Natural killer cell treated with Interleukin-12 subunit alpha and Interleukin-12 subunit beta and Interleukin-15 and Interleukin-18, amount 100 ng/mL, for 72 hours (primary cell): Measurements from ENCODE around the gene VNN1. TPM values are rescaled to one million over a fixed set of nuclear protein-coding genes. Genes with fewer than 3 reads are reported as not detected.

ENCODE experiments used
- ATAC-seq, 2 donors: fragments of 150-1000 bp; cut with Tn5 transposase in 1 of 2; sonication (Bioruptor Pico), chemical (Tn5 transposase) in 1 of 2; 2 replicates each; pipeline ENCODE4 v1.10.0; 2021
- DNase-seq: peaks from one replicate; pipeline ENCODE4 v3.0.0; 2022; ENCODE audit warnings: low spot score
- H3K27ac Mint-ChIP-seq, 2 donors: 1 replicate in 1 of 2; 2 replicates in 1 of 2; pipeline ENCODE4 v1.8.0; 2022; ENCODE audit warnings: mixed read lengths in 2 of 2, mild to moderate bottlenecking in 1 of 2, moderate library complexity in 1 of 2
- H3K27me3 Mint-ChIP-seq, 2 donors: 1 replicate in 1 of 2; 2 replicates in 1 of 2; pipeline ENCODE4 v1.8.0; 2022; ENCODE audit warnings: mixed read lengths in 2 of 2
- H3K36me3 Mint-ChIP-seq: one replicate; pipeline ENCODE4 v1.8.0; 2022; ENCODE audit warnings: mixed read lengths
- H3K4me1 Mint-ChIP-seq, 2 donors: 1 replicate in 1 of 2; 2 replicates in 1 of 2; pipeline ENCODE4 v1.8.0; 2022; ENCODE audit warnings: low read depth in 2 of 2, mixed read lengths in 2 of 2, mild to moderate bottlenecking in 1 of 2
- H3K4me3 Mint-ChIP-seq: one replicate; pipeline ENCODE4 v1.8.0; 2022; ENCODE audit warnings: mixed read lengths
- H3K9me3 Mint-ChIP-seq: 2 replicates; pipeline ENCODE4 v1.8.0; 2022; ENCODE audit warnings: mixed read lengths
- total RNA-seq, 2 donors: library from RNA; stranded (reverse); gene quantifications; one replicate each; pipeline ENCODE4 v1.2.3, GENCODE V29; 2022

The VNN1 gene, protein sequence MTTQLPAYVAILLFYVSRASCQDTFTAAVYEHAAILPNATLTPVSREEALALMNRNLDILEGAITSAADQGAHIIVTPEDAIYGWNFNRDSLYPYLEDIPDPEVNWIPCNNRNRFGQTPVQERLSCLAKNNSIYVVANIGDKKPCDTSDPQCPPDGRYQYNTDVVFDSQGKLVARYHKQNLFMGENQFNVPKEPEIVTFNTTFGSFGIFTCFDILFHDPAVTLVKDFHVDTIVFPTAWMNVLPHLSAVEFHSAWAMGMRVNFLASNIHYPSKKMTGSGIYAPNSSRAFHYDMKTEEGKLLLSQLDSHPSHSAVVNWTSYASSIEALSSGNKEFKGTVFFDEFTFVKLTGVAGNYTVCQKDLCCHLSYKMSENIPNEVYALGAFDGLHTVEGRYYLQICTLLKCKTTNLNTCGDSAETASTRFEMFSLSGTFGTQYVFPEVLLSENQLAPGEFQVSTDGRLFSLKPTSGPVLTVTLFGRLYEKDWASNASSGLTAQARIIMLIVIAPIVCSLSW
- total RNA-seq = 1 to 10 TPM in 1 of 2 donors, under 1 TPM in 1; 0.83 to 1.6 TPM

DNA sequence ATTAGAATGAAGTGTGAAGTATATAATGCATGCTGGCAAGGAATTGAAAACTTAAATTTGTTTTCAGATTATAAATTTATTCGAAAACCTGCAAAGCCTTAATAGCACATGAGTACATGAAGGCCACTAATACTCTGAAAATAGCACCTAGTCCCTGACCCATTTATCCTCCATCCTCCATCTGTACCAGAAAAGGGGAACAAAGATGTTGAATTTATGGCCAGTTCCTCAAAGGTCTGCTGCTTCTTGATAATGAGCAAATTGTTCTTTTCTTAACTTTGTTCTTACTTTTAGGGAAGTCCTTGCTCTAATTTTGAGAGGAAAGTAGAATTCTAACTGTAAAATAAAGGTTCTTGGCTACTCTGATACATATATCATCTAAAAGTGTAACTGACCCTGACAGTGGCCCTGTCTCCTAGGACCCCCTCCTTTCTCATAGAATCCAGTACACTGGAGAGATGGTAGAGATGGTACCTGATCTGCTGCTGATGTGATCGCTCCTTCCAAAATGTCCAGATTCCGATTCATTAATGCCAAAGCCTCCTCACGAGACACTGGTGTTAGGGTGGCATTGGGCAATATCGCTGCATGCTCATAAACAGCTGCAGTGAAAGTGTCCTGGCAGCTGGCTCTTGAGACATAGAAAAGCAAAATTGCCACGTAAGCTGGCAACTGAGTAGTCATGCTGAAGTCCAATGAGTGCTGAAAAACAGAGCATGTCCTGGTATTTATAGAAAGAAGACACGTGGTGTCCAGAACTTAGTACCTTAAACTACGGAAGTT, at the start of gene VNN1:
Gene VNN1, minus strand, starts transcription at position 704 of the 783 bp plus-strand sequence. Its CDS starts 20 bp downstream, at position 684.
- ATAC-seq = peak; percentile 51 to 77
- H3K27me3 Mint-ChIP-seq = peaks cover 13 to 16% of the 10 kb centered on the region in 2 donors

DNA sequence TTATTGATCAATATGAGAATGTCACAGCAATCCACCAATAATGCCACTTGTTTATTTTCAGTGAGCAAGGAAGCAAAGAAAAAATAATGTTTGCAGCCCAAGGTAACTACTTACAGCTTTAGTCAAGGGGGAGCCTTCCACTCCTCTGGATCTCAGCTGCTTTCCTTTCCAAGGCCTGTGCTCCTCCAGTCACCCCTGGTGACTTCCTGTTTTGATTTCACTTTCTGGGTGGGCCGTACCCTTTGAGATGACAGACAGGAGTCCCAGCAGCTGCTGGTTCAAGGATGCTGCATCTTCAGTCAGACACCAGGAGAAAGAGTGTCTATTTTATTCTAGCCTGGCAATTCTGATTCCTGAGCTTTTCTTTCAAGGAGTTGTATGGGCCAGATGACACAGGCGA, 49.4 kb upstream of the VNN1 start:
- ATAC-seq = peak; percentile 88 to 89
- H3K9me3 Mint-ChIP-seq = no peaks in the 10 kb centered on the region
- H3K27ac Mint-ChIP-seq = peak overlapping the region; percentile 68 to 86
- DNase-seq = peak; percentile 72
- peaks cover 33 to 55% of the 10 kb centered on the region in 2 donors for H3K4me1 Mint-ChIP-seq
- H3K27me3 Mint-ChIP-seq = no peaks in the 10 kb centered on the region
- H3K4me3 Mint-ChIP-seq = peak overlapping the region; percentile 80
- H3K36me3 Mint-ChIP-seq = no peaks in the 10 kb centered on the region

More for the DNA sequence above, at the start of gene VNN1:
- no peak for DNase-seq
- H3K36me3 Mint-ChIP-seq = no peaks in the 10 kb centered on the region
- H3K4me1 Mint-ChIP-seq = peaks cover 8 to 14% of the 10 kb centered on the region in 2 donors
- H3K27ac Mint-ChIP-seq = peak within 1 kb of the TSS in 1 of 2 donors; percentile 9
- peak within 1 kb of the TSS; percentile 28 for H3K4me3 Mint-ChIP-seq
- H3K9me3 Mint-ChIP-seq = no peaks in the 10 kb centered on the region

GRCh38 chr6:132760256-132760655, 46.4 kb upstream of the VNN1 start:
- no peak for DNase-seq
- Mint-ChIP-seq H3K36me3 (peaks cover 4% of the 10 kb centered on the region), H3K9me3 (no peaks in the 10 kb centered on the region), H3K4me1 (peaks cover 29 to 42% of the 10 kb centered on the region in 2 donors), H3K27ac (peak overlapping the region; percentile 32 to 53), H3K27me3 (no peaks in the 10 kb centered on the region), H3K4me3 (peak overlapping the region; percentile 24)
- ATAC-seq = no peak

DNA sequence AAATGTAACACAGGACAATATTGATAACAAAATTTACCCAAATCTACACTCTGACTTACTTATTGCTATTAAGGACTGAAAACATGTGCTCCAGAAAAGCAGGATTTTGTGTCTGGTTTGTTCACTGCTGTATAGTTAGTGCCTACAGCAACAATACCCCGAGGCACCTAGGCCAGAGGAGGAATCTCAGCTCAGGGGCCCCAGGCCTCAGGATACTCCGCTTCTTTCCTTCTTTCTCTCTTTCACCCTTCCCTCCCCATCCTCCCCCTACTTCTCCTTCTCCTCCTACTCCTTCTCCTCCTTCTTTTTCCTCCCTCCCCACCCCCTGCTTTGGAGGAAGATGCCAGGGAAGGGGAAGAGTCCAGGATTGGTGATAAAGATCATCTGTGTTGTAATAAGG, 44.8 kb upstream of the VNN1 start:
- peaks cover 4% of the 10 kb centered on the region for H3K36me3 Mint-ChIP-seq
- no peaks in the 10 kb centered on the region for H3K27me3 Mint-ChIP-seq
- H3K4me3 Mint-ChIP-seq = no peak overlapping the region
- DNase-seq = no peak
- no peaks in the 10 kb centered on the region for H3K9me3 Mint-ChIP-seq
- no peak overlapping the region for H3K27ac Mint-ChIP-seq
- peaks cover 21 to 28% of the 10 kb centered on the region in 2 donors for H3K4me1 Mint-ChIP-seq
- ATAC-seq = no peak

DNA sequence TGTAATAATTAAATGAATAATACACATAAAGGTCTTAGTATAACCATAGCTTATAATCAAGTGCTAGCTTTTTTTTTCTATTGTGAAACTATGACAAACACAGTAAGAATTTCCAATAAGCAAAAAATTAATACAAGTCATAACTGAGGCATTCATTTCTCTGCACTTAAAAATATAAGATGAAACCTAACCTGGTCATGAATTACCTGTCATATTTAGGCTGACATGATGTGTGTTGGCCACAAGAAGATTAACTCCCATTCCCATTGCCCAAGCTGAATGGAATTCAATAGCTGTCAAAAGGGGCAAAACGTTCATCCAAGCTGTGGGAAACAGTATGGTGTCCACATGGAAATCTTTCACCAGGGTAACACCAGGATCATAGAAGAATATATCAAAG, 38.4 kb upstream of the VNN1 start:
- DNase-seq (no peak), ATAC-seq (no peak)
- peaks cover 36 to 45% of the 10 kb centered on the region in 2 donors for H3K4me1 Mint-ChIP-seq
- H3K9me3 Mint-ChIP-seq = no peaks in the 10 kb centered on the region
- peak overlapping the region; percentile 92 to 93 for H3K27ac Mint-ChIP-seq
- no peak overlapping the region for H3K4me3 Mint-ChIP-seq
- H3K36me3 Mint-ChIP-seq = peaks cover 40% of the 10 kb centered on the region
- no peaks in the 10 kb centered on the region for H3K27me3 Mint-ChIP-seq

- peak overlapping the region; percentile 92 to 93 for H3K27ac Mint-ChIP-seq
- H3K4me1 Mint-ChIP-seq = peaks cover 38 to 48% of the 10 kb centered on the region in 2 donors
- peak overlapping the region; percentile 69 for H3K4me3 Mint-ChIP-seq
- DNase-seq (no peak), ATAC-seq (peak in 1 of 2 donors; percentile 69)
- H3K36me3 Mint-ChIP-seq = peaks cover 43% of the 10 kb centered on the region
- no peaks in the 10 kb centered on the region for H3K9me3 Mint-ChIP-seq
- no peaks in the 10 kb centered on the region for H3K27me3 Mint-ChIP-seq
Measured at GRCh38 chr6:132751828-132752227, 38.0 kb upstream of the VNN1 start.

DNA sequence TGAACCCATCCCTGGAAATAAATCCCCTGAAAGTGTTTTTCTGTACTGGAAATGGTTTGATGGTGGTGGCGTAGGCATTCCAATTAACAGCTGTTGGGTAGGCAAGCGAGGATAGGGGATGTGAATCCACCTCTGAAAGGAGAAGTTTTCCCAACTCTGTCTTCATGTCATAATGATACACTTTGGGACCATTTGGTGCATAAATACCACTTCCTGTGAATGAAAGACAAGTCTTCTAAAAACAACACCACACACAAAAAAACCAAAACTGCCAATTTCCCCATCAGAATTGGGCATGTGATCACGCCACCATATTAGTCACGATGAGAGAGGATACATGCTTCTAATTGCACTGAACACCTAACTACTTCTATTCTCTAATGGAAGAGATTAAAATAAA, 37.5 kb upstream of the VNN1 start:
- H3K27me3 Mint-ChIP-seq = no peaks in the 10 kb centered on the region
- H3K27ac Mint-ChIP-seq = peak overlapping the region; percentile 92 to 93
- H3K9me3 Mint-ChIP-seq = no peaks in the 10 kb centered on the region
- H3K36me3 Mint-ChIP-seq = peaks cover 49% of the 10 kb centered on the region
- DNase-seq (no peak), ATAC-seq (peak; percentile 71 to 72)
- H3K4me3 Mint-ChIP-seq = peak overlapping the region; percentile 69
- H3K4me1 Mint-ChIP-seq = peaks cover 43 to 53% of the 10 kb centered on the region in 2 donors

DNA sequence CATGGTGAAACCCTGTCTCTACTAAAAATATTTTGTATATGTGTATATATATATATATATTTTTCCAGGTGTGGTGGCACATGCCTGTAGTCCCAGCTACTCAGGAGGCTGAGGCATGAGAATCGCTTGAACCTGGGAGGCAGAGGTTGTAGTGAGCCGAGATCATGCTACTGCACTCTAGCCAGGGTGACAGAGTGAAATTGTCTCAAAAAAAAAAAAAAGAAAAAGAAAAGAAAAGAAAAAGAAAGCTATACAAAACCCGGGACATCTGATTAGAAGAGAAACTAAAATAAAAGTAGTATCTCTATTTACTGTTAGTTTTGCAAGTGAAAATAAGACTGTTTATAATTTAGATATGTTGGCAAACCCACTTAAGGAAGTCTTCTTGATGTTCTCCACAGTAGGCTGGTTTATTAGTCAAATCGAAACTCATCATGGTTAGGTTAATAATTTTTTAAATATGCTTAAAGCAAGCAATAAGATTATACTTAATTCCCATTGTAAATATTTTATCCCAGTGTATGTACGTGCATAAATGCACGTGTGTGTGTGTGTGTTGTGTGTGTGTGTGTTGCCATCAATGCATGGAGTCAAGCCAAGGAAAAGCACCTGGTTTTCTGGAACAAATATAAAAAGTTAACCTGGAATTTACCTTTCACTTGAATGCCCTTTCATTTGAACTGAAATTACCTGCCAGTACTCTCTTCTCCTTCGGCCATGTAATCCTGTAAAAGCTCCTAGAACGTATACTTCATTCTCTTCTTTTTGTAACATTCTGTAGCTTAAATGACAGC, 36.8 kb upstream of the VNN1 start:
- DNase-seq (no peak), ATAC-seq (no peak)
- Mint-ChIP-seq H3K9me3 (no peaks in the 10 kb centered on the region), H3K36me3 (peaks cover 50% of the 10 kb centered on the region), H3K4me3 (peak overlapping the region; percentile 69), H3K27ac (peak overlapping the region; percentile 92 to 93), H3K27me3 (no peaks in the 10 kb centered on the region), H3K4me1 (peaks cover 48 to 60% of the 10 kb centered on the region in 2 donors)

- peak; percentile 56 to 58 for ATAC-seq
- H3K4me3 Mint-ChIP-seq = peak overlapping the region; percentile 69
Measured at GRCh38 chr6:132749111-132749510, 35.3 kb upstream of the VNN1 start.

DNA sequence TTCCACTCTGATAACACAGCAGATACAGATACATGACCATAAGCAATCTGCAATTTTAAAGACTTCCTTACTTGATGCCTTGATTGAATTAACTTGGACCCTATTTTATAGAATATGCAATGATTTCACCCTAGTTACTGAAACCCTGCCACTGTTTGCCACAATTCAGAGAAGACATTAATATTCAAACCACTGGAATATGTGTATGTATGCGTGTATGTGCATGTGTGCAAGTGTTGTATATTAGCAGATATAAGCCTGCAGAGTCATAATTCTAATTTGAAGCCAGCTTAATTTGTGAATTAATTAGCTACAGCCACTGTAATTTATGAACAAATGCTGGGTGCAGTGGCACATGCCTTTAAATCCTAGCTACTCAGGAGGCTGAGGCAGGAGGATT, 34.6 kb upstream of the VNN1 start:
- Mint-ChIP-seq H3K9me3 (peaks cover 4% of the 10 kb centered on the region), H3K4me1 (peaks cover 60 to 75% of the 10 kb centered on the region in 2 donors), H3K27ac (peak overlapping the region; percentile 92 to 93), H3K4me3 (peak overlapping the region; percentile 23), H3K27me3 (no peaks in the 10 kb centered on the region), H3K36me3 (peaks cover 62% of the 10 kb centered on the region)
- DNase-seq (no peak), ATAC-seq (no peak)

More at GRCh38 chr6:132749111-132749510, 35.3 kb upstream of the VNN1 start:
- Mint-ChIP-seq H3K9me3 (peaks cover 4% of the 10 kb centered on the region), H3K27ac (peak overlapping the region; percentile 92 to 93), H3K4me1 (peaks cover 57 to 74% of the 10 kb centered on the region in 2 donors), H3K36me3 (peaks cover 62% of the 10 kb centered on the region), H3K27me3 (no peaks in the 10 kb centered on the region)
- DNase-seq = no peak

GRCh38 chr6:132746048-132746447, 32.2 kb upstream of the VNN1 start:
- ATAC-seq = peak; percentile 89 to 91
- peaks cover 60 to 68% of the 10 kb centered on the region in 2 donors for H3K4me1 Mint-ChIP-seq
- DNase-seq = peak; percentile 69
- H3K27me3 Mint-ChIP-seq = no peaks in the 10 kb centered on the region
- peaks cover 10% of the 10 kb centered on the region for H3K9me3 Mint-ChIP-seq
- H3K4me3 Mint-ChIP-seq = peak overlapping the region; percentile 81
- peak overlapping the region; percentile 78 to 83 for H3K27ac Mint-ChIP-seq
- peaks cover 59% of the 10 kb centered on the region for H3K36me3 Mint-ChIP-seq

GRCh38 chr6:132742495-132742894, 28.6 kb upstream of the VNN1 start:
- ATAC-seq = no peak
- Mint-ChIP-seq H3K4me3 (no peak overlapping the region), H3K4me1 (peaks cover 49 to 56% of the 10 kb centered on the region in 2 donors), H3K36me3 (peaks cover 65% of the 10 kb centered on the region), H3K9me3 (peaks cover 23% of the 10 kb centered on the region), H3K27me3 (peaks cover 0 to 4% of the 10 kb centered on the region in 2 donors), H3K27ac (no peak overlapping the region)
- DNase-seq = no peak

GRCh38 chr6:132741281-132741680, 27.4 kb upstream of the VNN1 start:
- Mint-ChIP-seq H3K36me3 (peaks cover 63% of the 10 kb centered on the region), H3K9me3 (peaks cover 23% of the 10 kb centered on the region), H3K4me1 (peaks cover 53 to 60% of the 10 kb centered on the region in 2 donors), H3K27me3 (peaks cover 0 to 4% of the 10 kb centered on the region in 2 donors), H3K4me3 (peak overlapping the region; percentile 13), H3K27ac (peak overlapping the region; percentile 9 to 31)
- DNase-seq (no peak), ATAC-seq (no peak)
